ENCODE results near the gene GNAL.

Gene GNAL

DNA sequence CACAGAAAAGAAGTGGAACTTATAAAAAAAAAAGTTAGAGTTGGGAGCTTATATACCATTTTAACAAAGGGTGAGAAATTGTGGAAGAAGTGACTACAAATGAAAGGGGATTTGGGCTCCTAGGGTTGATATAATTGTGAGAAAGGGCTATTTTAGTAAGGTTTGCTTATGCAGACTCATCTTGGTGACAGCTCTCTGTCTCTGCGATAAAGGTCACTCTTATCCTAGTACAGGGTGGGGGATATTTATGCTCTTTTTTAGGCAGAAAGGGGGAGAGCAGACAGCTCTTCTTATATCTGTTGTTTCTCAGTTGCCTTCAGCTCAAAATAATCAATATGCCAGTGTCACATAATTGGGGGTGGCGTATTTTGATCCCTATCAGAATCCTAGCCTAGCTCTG, 130.9 kb downstream of the GNAL start:
- peaks cover 0 to 3% of the 10 kb centered on the region in 2 donors for H3K4me1 ChIP-seq (ENCODE audit: control insufficient read depth in 2 of 2, insufficient read depth in 1 of 2, low read depth in 1 of 2, low read length in 2 of 2)
- no peaks in the 10 kb centered on the region for H3K27me3 ChIP-seq (ENCODE audit: control insufficient read depth in 3 of 3, insufficient read depth in 3 of 3, low read depth in 1 of 3, low read length in 3 of 3)
- H3K9me3 ChIP-seq (replicated peaks in 1 of 2; ENCODE audit: control insufficient read depth in 2 of 2, insufficient read depth in 1 of 2, low read depth in 1 of 2, low read length in 2 of 2), result peaks cover 0 to 3% of the 10 kb centered on the region in 2 donors
- no peak overlapping the region for H3K4me3 ChIP-seq (ENCODE audit: low read length in 2 of 2)
- H4K8ac ChIP-seq (ENCODE audit: low read depth, low read length), result no peak overlapping the region
- H2BK120ac ChIP-seq (ENCODE audit: low read depth, low read length), result no peak overlapping the region
- no peak overlapping the region for H2BK5ac ChIP-seq (ENCODE audit: low read length)
- no peak overlapping the region for H3K18ac ChIP-seq (ENCODE audit: low read length)
- H4K91ac ChIP-seq (ENCODE audit: low read depth, low read length, poor library complexity), result no peak overlapping the region
- no peak overlapping the region for H3K14ac ChIP-seq (ENCODE audit: low read length)
- WGBS, 2 donors (ENCODE audit: extremely low coverage in 2 of 2, insufficient read length in 2 of 2, insufficient replicate concordance in 1 of 2), result no CpG with 5 or more reads among the region's 2 CpGs
- no peaks in the 10 kb centered on the region for H3K36me3 ChIP-seq (replicated peaks in 1 of 2; ENCODE audit: control insufficient read depth in 2 of 2, insufficient read depth in 2 of 2, low read length in 2 of 2)
- no peak overlapping the region for H3K27ac ChIP-seq (replicated peaks; ENCODE audit: low read length)
- no peak for DNase-seq (ENCODE audit: low spot score)
- H3K9ac ChIP-seq (ENCODE audit: low read depth, low read length, poor library complexity), result no peak overlapping the region
- H2AFZ ChIP-seq (ENCODE audit: low read length), result no peak overlapping the region
- no peak overlapping the region for H3K4ac ChIP-seq (ENCODE audit: low read length)
- H3K4me2 ChIP-seq (ENCODE audit: insufficient read depth, low read length, poor library complexity, severe bottlenecking), result no peak overlapping the region
- no peak overlapping the region for H2AK5ac ChIP-seq (ENCODE audit: low read depth, low read length)
- no peak overlapping the region for H2BK15ac ChIP-seq (ENCODE audit: low read length)
- H2BK12ac ChIP-seq (ENCODE audit: low read length), result no peak overlapping the region
- no peaks in the 10 kb centered on the region for H3K79me1 ChIP-seq (ENCODE audit: low read depth, low read length)
- H3K23ac ChIP-seq (ENCODE audit: low read depth, low read length, poor library complexity), result no peak overlapping the region

DNA sequence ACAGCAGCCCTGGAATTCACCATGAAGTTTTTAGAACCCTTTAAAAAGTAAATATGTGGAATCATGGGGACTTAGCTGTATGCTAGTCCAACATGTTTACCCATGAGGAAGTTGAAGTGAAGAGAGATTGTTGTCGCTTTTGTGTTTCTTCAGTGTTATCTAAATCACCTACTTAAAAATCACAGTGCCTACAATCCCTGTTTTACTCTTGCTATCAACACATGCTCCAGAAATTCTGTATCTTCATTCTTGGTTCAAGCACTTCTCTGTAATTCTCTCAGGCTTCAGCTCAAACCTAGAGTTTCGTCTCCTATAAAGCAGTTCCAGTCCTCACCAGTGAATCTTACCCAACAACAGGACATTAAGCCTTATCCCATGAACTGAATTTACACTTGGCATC, 131.6 kb downstream of the GNAL start:
- no peak for DNase-seq (ENCODE audit: low spot score)
- peaks cover 0 to 3% of the 10 kb centered on the region in 2 donors for H3K4me1 ChIP-seq (ENCODE audit: control insufficient read depth in 2 of 2, insufficient read depth in 1 of 2, low read depth in 1 of 2, low read length in 2 of 2)
- no peak overlapping the region for H4K91ac ChIP-seq (ENCODE audit: low read depth, low read length, poor library complexity)
- no peak overlapping the region for H3K9ac ChIP-seq (ENCODE audit: low read depth, low read length, poor library complexity)
- no peaks in the 10 kb centered on the region for H3K36me3 ChIP-seq (replicated peaks in 1 of 2; ENCODE audit: control insufficient read depth in 2 of 2, insufficient read depth in 2 of 2, low read length in 2 of 2)
- no peak overlapping the region for H3K23ac ChIP-seq (ENCODE audit: low read depth, low read length, poor library complexity)
- H2BK5ac ChIP-seq (ENCODE audit: low read length), result no peak overlapping the region
- no peak overlapping the region for H2BK12ac ChIP-seq (ENCODE audit: low read length)
- H3K9me3 ChIP-seq (replicated peaks in 1 of 2; ENCODE audit: control insufficient read depth in 2 of 2, insufficient read depth in 1 of 2, low read depth in 1 of 2, low read length in 2 of 2), result peaks cover 0 to 3% of the 10 kb centered on the region in 2 donors
- H3K4me3 ChIP-seq (ENCODE audit: low read length in 2 of 2), result no peak overlapping the region
- H2BK15ac ChIP-seq (ENCODE audit: low read length), result no peak overlapping the region
- no peaks in the 10 kb centered on the region for H3K79me1 ChIP-seq (ENCODE audit: low read depth, low read length)
- H3K18ac ChIP-seq (ENCODE audit: low read length), result no peak overlapping the region
- H3K4ac ChIP-seq (ENCODE audit: low read length), result no peak overlapping the region
- no peak overlapping the region for H3K27ac ChIP-seq (replicated peaks; ENCODE audit: low read length)
- no peak overlapping the region for H2BK120ac ChIP-seq (ENCODE audit: low read depth, low read length)
- no peak overlapping the region for H2AK5ac ChIP-seq (ENCODE audit: low read depth, low read length)
- H4K8ac ChIP-seq (ENCODE audit: low read depth, low read length), result no peak overlapping the region
- no peak overlapping the region for H3K14ac ChIP-seq (ENCODE audit: low read length)
- H3K4me2 ChIP-seq (ENCODE audit: insufficient read depth, low read length, poor library complexity, severe bottlenecking), result no peak overlapping the region
- no peak overlapping the region for H2AFZ ChIP-seq (ENCODE audit: low read length)
- H3K27me3 ChIP-seq (ENCODE audit: control insufficient read depth in 3 of 3, insufficient read depth in 3 of 3, low read depth in 1 of 3, low read length in 3 of 3), result no peaks in the 10 kb centered on the region
- no CpG with 5 or more reads among the region's 2 CpGs for WGBS, 2 donors (ENCODE audit: extremely low coverage in 2 of 2, insufficient read length in 2 of 2, insufficient replicate concordance in 1 of 2)

DNA sequence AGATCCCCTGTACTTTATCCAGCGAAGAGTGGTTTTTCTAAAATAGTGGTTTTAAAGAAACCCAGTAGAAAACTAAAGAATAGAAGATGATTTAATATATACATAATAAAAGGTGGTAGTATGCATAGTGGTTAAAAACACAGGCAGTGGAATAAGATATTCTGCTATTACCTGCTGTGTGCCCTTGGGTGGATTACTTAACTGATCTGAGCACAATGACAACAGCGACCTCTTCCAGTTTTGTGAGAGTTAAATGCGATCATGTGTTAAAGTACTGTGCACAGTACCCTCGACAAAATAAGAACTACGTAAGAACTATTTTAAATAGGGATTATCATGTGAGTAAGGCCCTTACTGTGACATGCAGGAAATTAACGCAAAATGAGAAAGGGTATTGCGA, 132.1 kb downstream of the GNAL start:
- no peak overlapping the region for H2BK5ac ChIP-seq (ENCODE audit: low read length)
- H2AFZ ChIP-seq (ENCODE audit: low read length), result no peak overlapping the region
- H2BK120ac ChIP-seq (ENCODE audit: low read depth, low read length), result no peak overlapping the region
- H3K4ac ChIP-seq (ENCODE audit: low read length), result no peak overlapping the region
- no peak for DNase-seq (ENCODE audit: low spot score)
- no peak overlapping the region for H3K27ac ChIP-seq (replicated peaks; ENCODE audit: low read length)
- no CpG with 5 or more reads among the region's 7 CpGs for WGBS, 2 donors (ENCODE audit: extremely low coverage in 2 of 2, insufficient read length in 2 of 2, insufficient replicate concordance in 1 of 2)
- H3K14ac ChIP-seq (ENCODE audit: low read length), result peak overlapping the region; percentile 63
- H3K4me1 ChIP-seq (ENCODE audit: control insufficient read depth in 2 of 2, insufficient read depth in 1 of 2, low read depth in 1 of 2, low read length in 2 of 2), result peaks cover 0 to 3% of the 10 kb centered on the region in 2 donors
- H3K9ac ChIP-seq (ENCODE audit: low read depth, low read length, poor library complexity), result no peak overlapping the region
- H3K23ac ChIP-seq (ENCODE audit: low read depth, low read length, poor library complexity), result no peak overlapping the region
- peaks cover 0 to 3% of the 10 kb centered on the region in 2 donors for H3K9me3 ChIP-seq (replicated peaks in 1 of 2; ENCODE audit: control insufficient read depth in 2 of 2, insufficient read depth in 1 of 2, low read depth in 1 of 2, low read length in 2 of 2)
- no peak overlapping the region for H3K4me2 ChIP-seq (ENCODE audit: insufficient read depth, low read length, poor library complexity, severe bottlenecking)
- no peaks in the 10 kb centered on the region for H3K36me3 ChIP-seq (replicated peaks in 1 of 2; ENCODE audit: control insufficient read depth in 2 of 2, insufficient read depth in 2 of 2, low read length in 2 of 2)
- no peak overlapping the region for H2AK5ac ChIP-seq (ENCODE audit: low read depth, low read length)
- no peak overlapping the region for H4K8ac ChIP-seq (ENCODE audit: low read depth, low read length)
- no peaks in the 10 kb centered on the region for H3K27me3 ChIP-seq (ENCODE audit: control insufficient read depth in 3 of 3, insufficient read depth in 3 of 3, low read depth in 1 of 3, low read length in 3 of 3)
- H2BK12ac ChIP-seq (ENCODE audit: low read length), result peak overlapping the region; percentile 58
- no peak overlapping the region for H3K4me3 ChIP-seq (ENCODE audit: low read length in 2 of 2)
- H3K79me1 ChIP-seq (ENCODE audit: low read depth, low read length), result no peaks in the 10 kb centered on the region
- no peak overlapping the region for H2BK15ac ChIP-seq (ENCODE audit: low read length)
- no peak overlapping the region for H4K91ac ChIP-seq (ENCODE audit: low read depth, low read length, poor library complexity)
- H3K18ac ChIP-seq (ENCODE audit: low read length), result no peak overlapping the region

DNA sequence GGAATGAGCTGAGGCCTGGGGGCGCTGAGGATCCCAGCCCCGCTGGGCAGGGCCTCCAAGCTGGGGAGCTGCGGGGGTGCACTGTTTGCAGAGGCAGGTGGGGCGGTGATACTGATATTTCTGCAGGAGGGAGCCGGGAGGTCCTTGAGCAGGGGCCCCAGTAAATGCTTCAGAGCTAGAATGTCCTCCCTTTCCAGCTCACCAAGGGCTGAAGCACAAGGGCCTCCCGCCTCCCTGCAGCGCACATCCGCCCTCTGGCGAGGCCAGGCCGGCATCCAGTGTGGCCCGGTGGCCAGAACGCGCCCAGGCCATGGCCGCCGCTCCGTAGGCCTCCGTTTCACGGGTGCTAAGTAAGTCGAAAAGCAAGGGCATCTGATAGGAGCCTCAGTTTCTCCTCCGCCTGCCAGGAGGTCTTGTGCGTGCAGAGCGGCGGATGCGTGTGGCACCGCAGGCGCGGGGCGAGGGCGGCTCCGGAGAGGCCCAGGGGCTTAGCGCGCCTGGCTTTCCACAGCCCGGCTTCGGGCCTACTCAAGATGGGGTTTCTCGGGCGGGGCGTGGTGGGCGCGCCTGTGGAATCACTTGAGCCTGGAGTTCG, 132.7 kb downstream of the GNAL start:
- no peaks in the 10 kb centered on the region for H3K27me3 ChIP-seq (ENCODE audit: control insufficient read depth in 3 of 3, insufficient read depth in 3 of 3, low read depth in 1 of 3, low read length in 3 of 3)
- DNase-seq (ENCODE audit: low spot score), result no peak
- H4K91ac ChIP-seq (ENCODE audit: low read depth, low read length, poor library complexity), result no peak overlapping the region
- no peaks in the 10 kb centered on the region for H3K79me1 ChIP-seq (ENCODE audit: low read depth, low read length)
- H4K8ac ChIP-seq (ENCODE audit: low read depth, low read length), result peak overlapping the region; percentile 48
- no peaks in the 10 kb centered on the region for H3K36me3 ChIP-seq (replicated peaks in 1 of 2; ENCODE audit: control insufficient read depth in 2 of 2, insufficient read depth in 2 of 2, low read length in 2 of 2)
- no peak overlapping the region for H3K27ac ChIP-seq (replicated peaks; ENCODE audit: low read length)
- H3K4me2 ChIP-seq (ENCODE audit: insufficient read depth, low read length, poor library complexity, severe bottlenecking), result no peak overlapping the region
- H2BK15ac ChIP-seq (ENCODE audit: low read length), result peak overlapping the region; percentile 89
- no peak overlapping the region for H3K4me3 ChIP-seq (ENCODE audit: low read length in 2 of 2)
- H2BK120ac ChIP-seq (ENCODE audit: low read depth, low read length), result no peak overlapping the region
- H2BK12ac ChIP-seq (ENCODE audit: low read length), result peak overlapping the region; percentile 58
- peak overlapping the region; percentile 63 for H3K14ac ChIP-seq (ENCODE audit: low read length)
- H3K4ac ChIP-seq (ENCODE audit: low read length), result no peak overlapping the region
- H3K18ac ChIP-seq (ENCODE audit: low read length), result no peak overlapping the region
- no peak overlapping the region for H2AFZ ChIP-seq (ENCODE audit: low read length)
- peaks cover 3% of the 10 kb centered on the region in 2 donors for H3K4me1 ChIP-seq (ENCODE audit: control insufficient read depth in 2 of 2, insufficient read depth in 1 of 2, low read depth in 1 of 2, low read length in 2 of 2)
- peak overlapping the region; percentile 30 for H3K9ac ChIP-seq (ENCODE audit: low read depth, low read length, poor library complexity)
- peak overlapping the region; percentile 46 for H2AK5ac ChIP-seq (ENCODE audit: low read depth, low read length)
- H2BK5ac ChIP-seq (ENCODE audit: low read length), result no peak overlapping the region
- peak overlapping the region; percentile 43 for H3K23ac ChIP-seq (ENCODE audit: low read depth, low read length, poor library complexity)
- no CpG with 5 or more reads among the region's 40 CpGs for WGBS, 2 donors (ENCODE audit: extremely low coverage in 2 of 2, insufficient read length in 2 of 2, insufficient replicate concordance in 1 of 2)
- peaks cover 0 to 3% of the 10 kb centered on the region in 2 donors for H3K9me3 ChIP-seq (replicated peaks in 1 of 2; ENCODE audit: control insufficient read depth in 2 of 2, insufficient read depth in 1 of 2, low read depth in 1 of 2, low read length in 2 of 2)

Measured in neuronal stem cell (in vitro differentiated cells).